DMS153 (cell line): Measurements from ENCODE around the gene PRAMEF4.
"Not testable (repeated sequence)": the region's sequence is repeated elsewhere in the genome, so short reads cannot be mapped to it uniquely, and the experiment has no call there.

Experiments
- DNase-seq: peaks from one replicate; lab custom pipeline; 2025; lab: John Stamatoyannopoulos, UW

Gene PRAMEF4

DNA sequence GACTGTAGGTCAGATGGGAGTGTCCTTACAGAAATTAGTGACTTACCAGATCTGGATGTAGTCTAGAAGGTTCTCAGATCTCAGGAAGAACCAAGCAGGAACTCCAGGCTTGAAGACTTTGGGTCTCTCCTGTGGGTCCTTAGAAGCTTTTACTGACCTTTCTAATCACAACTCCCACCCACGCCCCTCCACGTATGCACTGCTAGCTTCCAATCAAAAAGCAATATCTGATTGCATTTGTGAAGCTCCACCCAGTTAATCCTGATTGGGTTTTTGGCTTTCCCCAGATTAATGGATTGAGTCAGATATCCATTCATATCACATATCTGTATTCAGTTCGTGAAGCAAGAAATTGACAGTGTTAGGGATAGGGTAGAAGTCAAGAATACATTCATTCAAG lies at the start of gene PRAMEF4:
TSS of gene PRAMEF4 (minus strand) at position 101 of the 400 bp plus-strand sequence. CDS start 2,807 bp downstream, outside the sequence.
- DNase-seq: not testable (repeated sequence)

DNA sequence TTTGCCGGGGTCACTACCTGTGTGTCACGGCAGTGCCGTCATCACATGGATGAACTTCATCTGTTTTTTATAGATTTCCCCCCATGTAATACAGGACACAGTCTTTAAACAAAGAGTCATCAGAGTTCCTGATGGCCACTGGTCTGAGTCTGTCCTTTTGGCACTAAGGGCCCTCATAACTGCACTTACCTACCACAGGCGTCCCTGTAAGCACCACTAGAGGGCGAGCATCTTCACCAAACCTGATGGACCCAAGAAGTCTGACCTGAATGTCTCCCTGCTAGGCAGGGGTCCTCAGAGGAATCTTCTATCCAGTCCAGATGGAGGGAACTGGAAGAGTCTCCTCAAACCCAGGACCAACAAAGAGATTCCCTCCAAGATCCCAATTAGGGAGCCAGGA lies 38.4 kb upstream of the PRAMEF4 start:
- DNase-seq: not testable (repeated sequence)

DNA sequence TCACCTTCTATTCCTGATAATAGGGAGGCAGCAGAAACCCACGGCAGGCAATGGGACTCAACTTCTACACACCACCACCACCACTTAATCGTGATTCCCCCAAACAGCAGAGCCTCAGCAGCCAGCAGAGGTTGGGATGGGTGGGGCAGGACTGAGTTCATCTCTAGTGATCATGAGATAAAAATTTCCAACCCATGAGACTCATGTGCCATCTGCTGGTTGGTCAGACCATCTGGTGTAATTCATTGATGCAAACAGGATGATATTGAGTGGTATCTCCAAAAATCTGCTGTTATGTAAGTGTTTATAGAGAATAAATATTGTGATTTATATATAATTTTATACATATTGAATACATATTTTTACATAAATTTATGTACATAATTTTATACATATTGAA lies 35.7 kb upstream of the PRAMEF4 start:
- DNase-seq: not testable (repeated sequence)

DNA sequence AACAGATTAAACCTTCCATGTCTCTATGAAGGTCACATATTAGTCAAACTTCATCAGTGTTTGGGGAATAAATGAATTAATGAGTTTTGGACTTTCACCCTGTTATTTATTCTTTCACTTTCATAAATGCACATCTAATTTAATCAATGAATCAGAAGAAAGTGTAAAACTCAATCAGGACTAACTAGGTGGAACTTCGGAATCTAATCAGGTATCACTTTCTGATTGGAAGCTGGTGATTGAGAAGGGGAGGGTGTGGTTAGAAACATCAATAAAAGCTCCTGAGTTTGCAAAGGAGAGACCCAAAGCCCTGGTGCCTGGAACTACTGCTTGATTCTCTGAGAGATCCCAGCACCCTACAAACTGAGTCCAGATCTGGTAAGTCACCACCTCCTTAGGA lies 30.3 kb upstream of the PRAMEF4 start, which contains the start of gene PRAMEF7:
TSS of gene PRAMEF7 (plus strand) at position 301 of the 400 bp plus-strand sequence. CDS start 1,083 bp downstream, outside the sequence.
- not testable (repeated sequence) for DNase-seq

DNA sequence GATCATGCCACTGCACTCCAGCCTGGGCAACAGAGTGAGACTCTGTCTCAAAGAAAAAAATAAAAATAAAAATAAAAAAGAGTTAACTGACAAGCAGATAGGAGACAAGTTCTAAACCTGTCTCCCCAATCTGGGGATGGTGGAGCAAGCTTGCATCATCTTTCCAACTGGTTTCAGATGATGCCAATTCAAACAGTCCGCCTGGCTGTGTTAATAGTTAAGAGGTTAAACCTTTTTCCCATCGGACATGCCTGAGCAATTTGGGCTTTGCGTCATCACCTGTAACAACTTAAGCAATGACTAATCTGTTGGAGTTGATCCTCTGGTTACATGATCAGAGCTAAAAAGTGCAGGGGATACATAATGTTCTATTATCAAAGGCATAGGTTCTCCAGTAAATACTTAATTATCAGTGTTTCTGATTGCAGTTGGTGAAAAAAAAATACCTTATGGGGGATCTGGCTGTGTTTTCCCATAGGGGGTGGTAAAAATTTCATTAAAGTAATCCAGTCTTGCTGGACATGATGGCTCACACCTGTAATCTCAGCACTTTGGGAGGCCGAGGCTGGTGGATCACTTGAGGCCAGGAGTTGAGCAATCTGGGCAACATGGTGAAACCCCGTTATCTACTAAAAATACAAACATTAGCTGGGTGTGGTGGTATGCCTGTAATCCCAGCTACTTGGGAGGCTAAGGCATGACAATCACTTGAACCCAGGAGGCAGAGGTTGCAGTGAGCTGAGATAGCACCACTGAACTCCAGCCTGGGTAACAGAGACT lies 18.0 kb upstream of the PRAMEF4 start:
- DNase-seq: not testable (repeated sequence)

DNA sequence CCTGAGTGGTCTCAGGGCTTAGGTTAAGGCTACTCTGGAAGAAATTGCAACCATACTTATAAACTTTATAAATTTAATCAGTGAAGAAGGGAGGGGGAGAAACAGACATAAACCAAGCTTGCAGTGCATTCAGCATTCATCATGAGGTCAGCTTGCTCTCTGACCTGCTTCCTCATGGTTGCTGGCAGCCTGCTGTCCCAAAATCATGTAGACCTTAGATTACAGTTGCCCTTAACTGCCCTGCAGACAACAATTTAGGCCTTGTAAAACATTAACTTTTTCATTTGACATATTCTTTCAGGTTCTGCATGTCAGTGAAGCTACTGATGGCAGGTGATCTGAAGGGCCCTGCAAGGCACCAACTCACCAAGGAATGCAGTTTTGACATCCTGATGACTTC lies 13.2 kb upstream of the PRAMEF4 start:
- not testable (repeated sequence) for DNase-seq

DNA sequence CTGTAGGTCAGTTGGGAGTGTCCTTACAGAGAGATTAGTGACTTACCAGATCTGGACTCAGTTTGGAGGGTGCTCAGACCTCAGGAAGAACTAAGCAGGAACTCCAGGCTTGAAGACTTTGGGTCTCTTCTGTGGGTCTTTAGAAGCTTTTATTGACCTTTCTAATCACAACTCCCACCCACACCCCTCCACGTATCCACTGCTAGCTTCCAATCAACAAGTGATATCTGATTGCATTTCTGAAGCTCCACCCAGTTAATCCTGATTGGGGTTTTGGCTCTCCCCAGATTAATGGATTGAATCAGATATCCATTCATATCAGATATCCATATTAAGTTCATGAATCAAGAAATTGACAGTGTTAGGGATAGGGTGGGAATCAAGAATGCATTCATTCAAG lies 12.2 kb upstream of the PRAMEF4 start, which contains the start of gene PRAMEF10:
TSS of gene PRAMEF10 (minus strand) at position 101 of the 400 bp plus-strand sequence. CDS start 2,423 bp downstream, outside the sequence.
- DNase-seq: not testable (repeated sequence)

DNA sequence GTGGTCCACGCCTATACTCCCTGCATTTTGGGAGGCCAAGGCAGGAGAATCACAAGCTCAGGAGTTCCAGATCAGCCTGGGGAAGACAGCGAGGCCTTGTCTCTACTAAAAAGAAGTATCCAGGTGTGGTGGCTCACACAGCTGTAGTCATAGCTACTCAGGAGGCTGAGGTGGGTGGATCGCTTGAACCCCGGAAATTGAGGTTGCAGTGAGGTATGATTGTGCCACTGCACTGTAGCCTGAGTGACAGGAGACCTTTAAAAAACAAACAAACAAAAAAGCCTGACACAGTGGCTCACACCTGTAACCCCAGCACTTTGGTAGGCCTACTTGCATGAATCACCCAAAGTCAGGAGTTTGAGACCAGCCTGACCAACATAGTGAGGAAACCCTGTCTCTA lies 7.5 kb downstream of the PRAMEF4 start:
- DNase-seq: not testable (repeated sequence)

DNA sequence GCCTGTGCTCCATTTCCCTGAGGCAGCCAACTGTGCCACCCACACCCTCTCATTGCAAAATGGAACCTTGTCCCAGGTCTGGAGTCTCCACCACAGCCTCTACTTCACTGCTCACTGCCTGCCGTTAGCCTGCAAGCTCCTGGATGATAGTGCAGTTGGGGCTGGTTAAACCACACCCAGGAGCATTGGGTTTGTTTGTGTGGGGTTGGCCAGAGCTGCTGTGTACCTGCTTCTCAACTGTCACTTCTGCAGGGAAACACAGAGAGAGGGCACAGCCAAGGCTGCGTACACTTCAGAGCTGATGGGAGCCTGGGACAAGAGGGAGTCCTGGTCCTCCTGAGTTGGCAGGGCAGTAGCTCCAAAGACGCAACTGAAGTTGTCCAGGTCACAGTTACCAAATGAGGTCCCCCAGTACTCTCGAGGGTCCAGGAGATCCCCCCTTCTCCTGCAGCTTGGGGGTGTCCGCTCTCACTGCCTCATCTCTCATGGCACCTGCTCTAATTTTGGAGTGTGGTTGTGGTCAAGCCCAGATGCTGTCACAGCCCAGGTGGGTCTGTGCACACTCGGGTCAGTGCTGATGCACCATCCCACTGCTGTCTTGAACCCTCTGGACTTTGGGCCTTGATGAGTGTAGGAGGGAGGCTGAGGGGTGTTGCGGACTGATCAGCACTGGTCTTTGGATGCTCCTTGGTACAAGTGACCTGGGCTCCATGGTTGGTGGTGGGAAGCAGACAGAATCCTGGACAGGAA lies 22.7 kb downstream of the PRAMEF4 start:
- DNase-seq: not testable (repeated sequence)

DNA sequence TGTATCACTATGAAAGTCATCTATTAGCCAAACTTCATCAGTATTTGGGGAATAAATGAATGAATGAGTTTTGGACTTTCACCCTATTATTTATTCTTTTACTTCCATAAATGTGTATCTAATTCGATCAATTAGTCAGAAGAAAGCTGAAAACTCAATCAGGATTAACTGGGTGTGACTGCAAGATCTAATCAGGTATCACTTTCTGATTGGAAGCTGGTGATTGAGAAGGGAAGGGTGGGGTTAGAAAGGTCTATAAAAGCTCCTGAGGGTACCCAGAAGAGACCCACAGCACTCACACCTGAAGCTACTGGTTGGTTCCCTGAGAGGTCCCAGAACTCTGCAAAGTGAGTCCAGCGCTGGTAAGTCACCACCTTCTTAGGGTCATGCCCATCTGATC lies 29.2 kb downstream of the PRAMEF4 start, which contains the start of gene PRAMEF2:
TSS of gene PRAMEF2 (plus strand) at position 301 of the 400 bp plus-strand sequence. CDS start 1,924 bp downstream, outside the sequence.
- DNase-seq: not testable (repeated sequence)

DNA sequence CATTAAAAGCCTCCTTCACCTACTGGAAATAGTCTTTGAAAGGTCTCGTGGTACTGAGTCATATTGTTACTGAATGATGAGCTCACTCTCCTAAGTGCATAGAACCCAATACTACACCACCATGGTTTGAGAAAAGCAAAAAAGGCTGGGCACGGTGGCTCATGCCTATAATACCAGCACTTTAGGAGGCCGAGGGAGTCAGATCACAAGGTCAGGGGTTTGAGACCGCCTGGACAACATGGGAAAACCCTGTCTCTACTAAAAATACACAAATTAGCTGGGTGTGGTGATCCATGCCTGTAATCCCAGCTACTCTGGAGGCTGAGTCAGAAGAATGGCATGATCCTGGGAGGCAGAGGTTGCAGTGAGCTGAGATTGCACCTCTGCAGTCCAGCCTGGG lies 34.2 kb downstream of the PRAMEF4 start:
- DNase-seq: no peak

DNA sequence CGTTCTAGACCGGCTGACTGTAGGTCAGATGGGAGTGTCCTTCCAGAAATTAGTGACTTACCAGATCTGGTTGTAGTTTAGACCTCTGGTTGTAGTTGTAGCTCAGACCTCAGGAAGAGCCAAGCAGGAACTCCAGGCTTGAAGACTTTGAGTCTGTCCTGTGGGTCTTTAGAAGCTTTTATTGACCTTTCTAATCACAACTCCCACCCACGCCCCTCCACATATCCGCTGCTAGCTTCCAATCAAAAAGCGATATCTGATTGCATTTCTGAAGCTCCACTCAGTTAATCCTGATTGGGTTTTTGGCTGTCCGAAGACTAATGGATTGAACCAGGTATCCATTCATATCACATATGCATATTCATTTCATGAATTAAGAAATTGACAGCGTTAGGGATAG lies 37.4 kb downstream of the PRAMEF4 start, which contains the start of gene HNRNPCL1:
TSS of gene HNRNPCL1 (minus strand) at position 101 of the 400 bp plus-strand sequence. CDS start 431 bp downstream, outside the sequence.
- DNase-seq: not testable (repeated sequence)

DNA sequence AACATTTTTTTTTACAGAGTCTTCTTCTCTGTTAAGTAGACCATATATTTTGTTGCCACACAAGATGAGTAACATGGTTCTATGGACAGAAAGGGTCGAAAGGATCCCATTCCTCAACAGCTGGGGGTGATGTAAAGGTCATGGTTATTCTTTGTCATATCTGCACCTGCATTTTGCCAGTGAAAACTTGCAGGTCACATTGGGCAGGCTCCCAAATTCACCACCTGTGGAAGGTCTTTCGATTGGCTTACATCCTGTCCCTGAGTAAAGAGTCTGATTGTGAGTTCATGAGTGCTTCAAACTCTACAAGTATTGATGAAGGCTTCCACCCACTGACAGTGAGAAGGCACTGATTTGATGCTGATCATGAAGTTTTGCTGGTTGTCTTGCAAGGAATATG lies 52.8 kb downstream of the PRAMEF4 start:
- DNase-seq: not testable (repeated sequence)

DNA sequence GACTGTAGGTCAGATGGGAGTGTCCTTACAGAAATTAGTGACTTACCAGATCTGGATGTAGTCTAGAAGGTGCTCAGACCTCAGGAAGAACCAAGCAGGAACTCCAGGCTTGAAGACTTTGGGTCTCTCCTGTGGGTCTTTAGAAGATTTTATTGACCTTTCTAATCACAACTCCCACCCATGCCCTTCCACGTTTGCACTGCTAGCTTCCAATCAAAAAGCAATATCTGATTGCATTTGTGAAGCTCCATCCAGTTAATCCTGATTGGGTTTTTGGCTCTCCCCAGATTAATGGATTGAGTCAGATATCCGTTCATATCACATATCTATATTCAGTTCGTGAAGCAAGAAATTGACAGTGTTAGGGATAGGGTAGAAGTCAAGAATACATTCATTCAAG lies 54.7 kb downstream of the PRAMEF4 start, which contains the start of gene PRAMEF11:
TSS of gene PRAMEF11 (minus strand) at position 101 of the 400 bp plus-strand sequence. CDS start 2,621 bp downstream, outside the sequence.
- DNase-seq: not testable (repeated sequence)
